ENCODE data around the gene ICA1L.

- TF ChIP-seq EZH2phosphoT487 (IDR thresholded peaks at IDR 0.05; ENCODE audit: insufficient read depth, low read depth) (no peak), EZH2 (IDR thresholded peaks at IDR 0.05; ENCODE audit: insufficient read depth, poor library complexity, severe bottlenecking) (no peak)
Observed at GRCh38 chr2:202847693-202848524, 23.7 kb downstream of the ICA1L start.
